ENCODE results near the gene MRPS18A.
"Not testable (repeated sequence)": the region's sequence is repeated elsewhere in the genome, so short reads cannot be mapped to it uniquely, and the experiment has no call there.

MRPS18A gene

DNA sequence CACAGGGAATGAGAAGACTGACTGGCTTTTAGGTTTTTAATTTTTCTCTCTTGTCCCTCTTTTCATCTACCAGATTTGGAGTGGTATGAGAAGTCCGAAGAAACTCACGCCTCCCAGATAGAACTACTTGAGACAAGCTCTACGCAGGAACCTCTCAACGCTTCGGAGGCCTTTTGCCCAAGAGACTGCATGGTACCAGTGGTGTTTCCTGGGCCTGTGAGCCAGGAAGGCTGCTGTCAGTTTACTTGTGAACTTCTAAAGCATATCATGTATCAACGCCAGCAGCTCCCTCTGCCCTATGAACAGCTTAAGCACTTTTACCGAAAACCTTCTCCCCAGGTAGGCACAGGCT is 51.3 kb downstream of the MRPS18A start:
- no peak overlapping the region for H4K8ac ChIP-seq (ENCODE audit: low read depth, low read length)
- no peak overlapping the region for H3K4ac ChIP-seq (ENCODE audit: low read length)
- no peaks in the 10 kb centered on the region for H3K9me3 ChIP-seq (replicated peaks in 1 of 2; ENCODE audit: control insufficient read depth in 2 of 2, insufficient read depth in 1 of 2, low read depth in 1 of 2, low read length in 2 of 2)
- no peak overlapping the region for H2BK120ac ChIP-seq (ENCODE audit: low read depth, low read length)
- H3K27me3 ChIP-seq (ENCODE audit: control insufficient read depth in 3 of 3, insufficient read depth in 3 of 3, low read depth in 1 of 3, low read length in 3 of 3), result no peaks in the 10 kb centered on the region
- no peak overlapping the region for H2BK12ac ChIP-seq (ENCODE audit: low read length)
- H3K23ac ChIP-seq (ENCODE audit: low read depth, low read length, poor library complexity), result no peak overlapping the region
- peaks cover 19 to 46% of the 10 kb centered on the region in 2 donors for H3K36me3 ChIP-seq (replicated peaks in 1 of 2; ENCODE audit: control insufficient read depth in 2 of 2, insufficient read depth in 2 of 2, low read length in 2 of 2)
- H2AK5ac ChIP-seq (ENCODE audit: low read depth, low read length), result no peak overlapping the region
- peak overlapping the region; percentile 17 for H3K9ac ChIP-seq (ENCODE audit: low read depth, low read length, poor library complexity)
- DNase-seq (ENCODE audit: low spot score), result no peak
- peaks cover 7% of the 10 kb centered on the region for H3K79me1 ChIP-seq (ENCODE audit: low read depth, low read length)
- peak overlapping the region; percentile 57 for H2BK5ac ChIP-seq (ENCODE audit: low read length)
- H2AFZ ChIP-seq (ENCODE audit: low read length), result peak overlapping the region; percentile 94
- H3K18ac ChIP-seq (ENCODE audit: low read length), result no peak overlapping the region
- no peak overlapping the region for H2BK15ac ChIP-seq (ENCODE audit: low read length)
- H3K14ac ChIP-seq (ENCODE audit: low read length), result no peak overlapping the region
- H3K27ac ChIP-seq (replicated peaks; ENCODE audit: low read length), result no peak overlapping the region
- peak overlapping the region; percentile 68 to 94 for H3K4me3 ChIP-seq (ENCODE audit: low read length in 2 of 2)
- no CpG with 5 or more reads among the region's 7 CpGs for WGBS, 2 donors (ENCODE audit: extremely low coverage in 2 of 2, insufficient read length in 2 of 2, insufficient replicate concordance in 1 of 2)
- peaks cover 6 to 8% of the 10 kb centered on the region in 2 donors for H3K4me1 ChIP-seq (ENCODE audit: control insufficient read depth in 2 of 2, insufficient read depth in 1 of 2, low read depth in 1 of 2, low read length in 2 of 2)
- H3K4me2 ChIP-seq (ENCODE audit: insufficient read depth, low read length, poor library complexity, severe bottlenecking), result peak overlapping the region; percentile 77
- no peak overlapping the region for H4K91ac ChIP-seq (ENCODE audit: low read depth, low read length, poor library complexity)

DNA sequence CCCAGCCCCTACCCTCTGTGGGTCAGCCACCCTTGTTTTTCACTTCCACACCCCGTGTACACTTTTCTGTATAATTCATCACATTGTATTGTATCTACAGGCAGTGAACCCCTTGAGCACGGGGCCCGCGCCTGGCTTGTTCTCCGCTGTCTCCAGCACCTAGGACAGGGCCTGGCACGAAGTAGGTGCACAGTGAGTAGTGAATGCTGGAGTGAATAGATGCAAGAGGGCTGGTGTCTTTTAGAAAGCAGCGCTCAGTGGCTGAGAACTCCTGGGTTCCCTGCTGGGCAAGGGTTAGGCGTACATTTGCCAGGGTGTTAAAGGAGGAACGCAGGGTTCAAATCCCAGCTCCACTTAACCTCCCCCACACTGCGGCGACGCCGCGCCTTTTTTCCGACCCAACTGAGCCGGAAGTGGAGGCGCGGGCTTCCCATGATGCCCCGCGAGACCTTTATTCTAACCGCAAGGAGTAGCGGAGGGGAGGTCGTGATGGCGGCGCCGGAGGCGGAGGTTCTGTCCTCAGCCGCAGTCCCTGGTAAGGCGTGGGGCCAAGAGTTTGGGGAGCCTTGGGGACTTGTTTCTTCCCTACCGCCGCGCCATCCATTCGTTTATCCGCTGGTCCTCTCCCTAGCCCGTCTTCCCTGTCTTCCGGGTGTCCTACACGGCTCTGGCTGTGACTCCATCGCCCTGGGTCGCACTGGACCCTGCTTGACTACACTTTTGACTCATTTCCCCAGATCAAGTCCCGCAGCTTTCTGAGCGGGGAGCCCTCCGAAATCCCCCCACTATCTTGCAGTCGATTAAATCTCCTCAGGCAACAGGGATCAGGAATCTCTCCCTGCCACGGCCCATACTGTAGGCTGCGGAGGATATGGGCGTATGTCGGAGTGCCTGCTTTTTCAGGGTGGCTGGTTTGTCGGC is 51.9 kb downstream of the MRPS18A start, which contains the start of gene MAD2L1BP:
Gene MAD2L1BP (plus strand): TSS at position 454 of the 921 bp plus-strand sequence. CDS start 36 bp downstream, at position 490.
- H3K18ac ChIP-seq (ENCODE audit: low read length), result peak within 1 kb of the TSS; percentile 96
- WGBS, 2 donors (ENCODE audit: extremely low coverage in 2 of 2, insufficient read length in 2 of 2, insufficient replicate concordance in 1 of 2), result no CpG with 5 or more reads among the region's 48 CpGs
- peak within 1 kb of the TSS; percentile 68 to 94 for H3K4me3 ChIP-seq (ENCODE audit: low read length in 2 of 2)
- no peak within 1 kb of the TSS for H2BK12ac ChIP-seq (ENCODE audit: low read length)
- peaks cover 6 to 8% of the 10 kb centered on the region in 2 donors for H3K4me1 ChIP-seq (ENCODE audit: control insufficient read depth in 2 of 2, insufficient read depth in 1 of 2, low read depth in 1 of 2, low read length in 2 of 2)
- peaks cover 7% of the 10 kb centered on the region for H3K79me1 ChIP-seq (ENCODE audit: low read depth, low read length)
- peak within 1 kb of the TSS; percentile 85 for H3K9ac ChIP-seq (ENCODE audit: low read depth, low read length, poor library complexity)
- peak within 1 kb of the TSS; percentile 56 for H2AK5ac ChIP-seq (ENCODE audit: low read depth, low read length)
- peak within 1 kb of the TSS; percentile 76 for H2BK15ac ChIP-seq (ENCODE audit: low read length)
- H3K9me3 ChIP-seq (replicated peaks in 1 of 2; ENCODE audit: control insufficient read depth in 2 of 2, insufficient read depth in 1 of 2, low read depth in 1 of 2, low read length in 2 of 2), result no peaks in the 10 kb centered on the region
- H3K4ac ChIP-seq (ENCODE audit: low read length), result no peak within 1 kb of the TSS
- peak within 1 kb of the TSS; percentile 94 for H2AFZ ChIP-seq (ENCODE audit: low read length)
- peak within 1 kb of the TSS; percentile 58 for H3K23ac ChIP-seq (ENCODE audit: low read depth, low read length, poor library complexity)
- H2BK5ac ChIP-seq (ENCODE audit: low read length), result peak within 1 kb of the TSS; percentile 57
- no peak within 1 kb of the TSS for H2BK120ac ChIP-seq (ENCODE audit: low read depth, low read length)
- H4K91ac ChIP-seq (ENCODE audit: low read depth, low read length, poor library complexity), result no peak within 1 kb of the TSS
- peaks cover 18 to 39% of the 10 kb centered on the region in 2 donors for H3K36me3 ChIP-seq (replicated peaks in 1 of 2; ENCODE audit: control insufficient read depth in 2 of 2, insufficient read depth in 2 of 2, low read length in 2 of 2)
- H3K27me3 ChIP-seq (ENCODE audit: control insufficient read depth in 3 of 3, insufficient read depth in 3 of 3, low read depth in 1 of 3, low read length in 3 of 3), result no peaks in the 10 kb centered on the region
- peak within 1 kb of the TSS; percentile 83 for H4K8ac ChIP-seq (ENCODE audit: low read depth, low read length)
- peak; percentile 63 for DNase-seq (ENCODE audit: low spot score)
- H3K4me2 ChIP-seq (ENCODE audit: insufficient read depth, low read length, poor library complexity, severe bottlenecking), result peak within 1 kb of the TSS; percentile 77
- H3K14ac ChIP-seq (ENCODE audit: low read length), result no peak within 1 kb of the TSS
- H3K27ac ChIP-seq (replicated peaks; ENCODE audit: low read length), result peak within 1 kb of the TSS; percentile 42

- Histone ChIP-seq H3K23ac (ENCODE audit: low read depth, low read length, poor library complexity) (peak overlapping the region; percentile 58), H3K4me1 (ENCODE audit: control insufficient read depth in 2 of 2, insufficient read depth in 1 of 2, low read depth in 1 of 2, low read length in 2 of 2) (peaks cover 10 to 11% of the 10 kb centered on the region in 2 donors), H3K14ac (ENCODE audit: low read length) (no peak overlapping the region), H2AK5ac (ENCODE audit: low read depth, low read length) (peak overlapping the region; percentile 56), H3K4me3 (ENCODE audit: low read length in 2 of 2) (no peak overlapping the region), H2AFZ (ENCODE audit: low read length) (peak overlapping the region; percentile 94), H3K27ac (replicated peaks; ENCODE audit: low read length) (no peak overlapping the region), H2BK120ac (ENCODE audit: low read depth, low read length) (no peak overlapping the region), H2BK15ac (ENCODE audit: low read length) (peak overlapping the region; percentile 76), H4K8ac (ENCODE audit: low read depth, low read length) (peak overlapping the region; percentile 83), H3K27me3 (ENCODE audit: control insufficient read depth in 3 of 3, insufficient read depth in 3 of 3, low read depth in 1 of 3, low read length in 3 of 3) (no peaks in the 10 kb centered on the region), H2BK5ac (ENCODE audit: low read length) (no peak overlapping the region), H3K18ac (ENCODE audit: low read length) (no peak overlapping the region), H3K79me1 (ENCODE audit: low read depth, low read length) (peaks cover 4% of the 10 kb centered on the region), H3K9ac (ENCODE audit: low read depth, low read length, poor library complexity) (no peak overlapping the region), H4K91ac (ENCODE audit: low read depth, low read length, poor library complexity) (no peak overlapping the region), H3K4ac (ENCODE audit: low read length) (no peak overlapping the region), H3K36me3 (replicated peaks in 1 of 2; ENCODE audit: control insufficient read depth in 2 of 2, insufficient read depth in 2 of 2, low read length in 2 of 2) (peaks cover 9 to 31% of the 10 kb centered on the region in 2 donors), H2BK12ac (ENCODE audit: low read length) (no peak overlapping the region), H3K9me3 (replicated peaks in 1 of 2; ENCODE audit: control insufficient read depth in 2 of 2, insufficient read depth in 1 of 2, low read depth in 1 of 2, low read length in 2 of 2) (no peaks in the 10 kb centered on the region), H3K4me2 (ENCODE audit: insufficient read depth, low read length, poor library complexity, severe bottlenecking) (no peak overlapping the region)
- no peak for DNase-seq (ENCODE audit: low spot score)
- WGBS, 2 donors (ENCODE audit: extremely low coverage in 2 of 2, insufficient read length in 2 of 2, insufficient replicate concordance in 1 of 2), result no CpG with 5 or more reads among the region's 9 CpGs
Measured at GRCh38 chr6:43634702-43635303, 52.8 kb downstream of the MRPS18A start.

GRCh38 chr6:43633002-43633401 is 54.6 kb downstream of the MRPS18A start:
- WGBS, 2 donors (ENCODE audit: extremely low coverage in 2 of 2, insufficient read length in 2 of 2, insufficient replicate concordance in 1 of 2), result no CpG with 5 or more reads among the region's 7 CpGs
- H3K4me2 ChIP-seq (ENCODE audit: insufficient read depth, low read length, poor library complexity, severe bottlenecking); H3K27me3 ChIP-seq (ENCODE audit: control insufficient read depth in 3 of 3, insufficient read depth in 3 of 3, low read depth in 1 of 3, low read length in 3 of 3); H2BK12ac ChIP-seq (ENCODE audit: low read length); H3K4ac ChIP-seq (ENCODE audit: low read length); H3K9me3 ChIP-seq (replicated peaks in 1 of 2; ENCODE audit: control insufficient read depth in 2 of 2, insufficient read depth in 1 of 2, low read depth in 1 of 2, low read length in 2 of 2); H3K18ac ChIP-seq (ENCODE audit: low read length); H3K23ac ChIP-seq (ENCODE audit: low read depth, low read length, poor library complexity); DNase-seq (ENCODE audit: low spot score); H3K9ac ChIP-seq (ENCODE audit: low read depth, low read length, poor library complexity); H3K4me3 ChIP-seq (ENCODE audit: low read length in 2 of 2); H3K79me1 ChIP-seq (ENCODE audit: low read depth, low read length); H3K27ac ChIP-seq (replicated peaks; ENCODE audit: low read length); H3K14ac ChIP-seq (ENCODE audit: low read length); H2AK5ac ChIP-seq (ENCODE audit: low read depth, low read length); H4K91ac ChIP-seq (ENCODE audit: low read depth, low read length, poor library complexity); H2BK120ac ChIP-seq (ENCODE audit: low read depth, low read length); H2BK5ac ChIP-seq (ENCODE audit: low read length); H2BK15ac ChIP-seq (ENCODE audit: low read length); H2AFZ ChIP-seq (ENCODE audit: low read length); H4K8ac ChIP-seq (ENCODE audit: low read depth, low read length): not testable (repeated sequence)
- H3K4me1 ChIP-seq (ENCODE audit: control insufficient read depth in 2 of 2, insufficient read depth in 1 of 2, low read depth in 1 of 2, low read length in 2 of 2), result peaks cover 12 to 13% of the 10 kb centered on the region in 2 donors
- peaks cover 5 to 15% of the 10 kb centered on the region in 2 donors for H3K36me3 ChIP-seq (replicated peaks in 1 of 2; ENCODE audit: control insufficient read depth in 2 of 2, insufficient read depth in 2 of 2, low read length in 2 of 2)

Data from neuronal stem cell (in vitro differentiated cells).